ENCODE measurements around the gene ACTN1.

Gene ACTN1

DNA sequence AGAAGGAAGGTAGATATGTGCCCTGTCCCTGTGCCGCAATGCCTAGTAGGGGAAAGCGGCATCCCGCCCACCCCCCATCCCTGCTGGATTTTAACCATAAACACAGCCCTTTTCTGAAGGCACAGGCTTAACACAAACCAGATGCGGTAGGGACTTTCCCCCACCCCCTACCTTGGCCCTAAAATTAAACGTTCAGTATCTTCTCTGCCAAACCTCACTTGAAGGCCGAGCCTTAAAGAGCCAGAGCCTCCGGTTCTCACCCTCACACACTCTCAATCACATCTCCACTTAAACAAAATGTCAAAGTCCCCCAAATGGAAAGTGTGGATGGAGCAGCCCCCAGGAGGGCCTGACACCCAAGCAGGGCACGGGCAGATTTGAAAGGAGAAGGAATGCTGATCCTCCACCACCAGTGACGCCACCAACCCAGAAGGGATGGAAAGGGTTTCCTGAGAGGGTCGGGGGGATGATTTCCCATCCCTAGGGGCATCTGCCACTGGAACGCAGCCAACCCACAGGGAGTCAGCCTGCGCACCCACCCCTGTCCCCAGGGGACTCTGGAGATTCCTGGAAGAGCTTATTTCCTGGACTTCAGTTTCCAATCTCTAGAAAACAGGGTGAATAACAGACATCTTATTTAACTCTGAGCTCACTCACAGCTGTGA, 26.4 kb downstream of the ACTN1 start:
- DNase-seq (ENCODE audit: low read depth) = peak; percentile 89
- H3K4me3 ChIP-seq (ENCODE audit: control insufficient read depth, low read depth, low read length) = no peak overlapping the region

DNA sequence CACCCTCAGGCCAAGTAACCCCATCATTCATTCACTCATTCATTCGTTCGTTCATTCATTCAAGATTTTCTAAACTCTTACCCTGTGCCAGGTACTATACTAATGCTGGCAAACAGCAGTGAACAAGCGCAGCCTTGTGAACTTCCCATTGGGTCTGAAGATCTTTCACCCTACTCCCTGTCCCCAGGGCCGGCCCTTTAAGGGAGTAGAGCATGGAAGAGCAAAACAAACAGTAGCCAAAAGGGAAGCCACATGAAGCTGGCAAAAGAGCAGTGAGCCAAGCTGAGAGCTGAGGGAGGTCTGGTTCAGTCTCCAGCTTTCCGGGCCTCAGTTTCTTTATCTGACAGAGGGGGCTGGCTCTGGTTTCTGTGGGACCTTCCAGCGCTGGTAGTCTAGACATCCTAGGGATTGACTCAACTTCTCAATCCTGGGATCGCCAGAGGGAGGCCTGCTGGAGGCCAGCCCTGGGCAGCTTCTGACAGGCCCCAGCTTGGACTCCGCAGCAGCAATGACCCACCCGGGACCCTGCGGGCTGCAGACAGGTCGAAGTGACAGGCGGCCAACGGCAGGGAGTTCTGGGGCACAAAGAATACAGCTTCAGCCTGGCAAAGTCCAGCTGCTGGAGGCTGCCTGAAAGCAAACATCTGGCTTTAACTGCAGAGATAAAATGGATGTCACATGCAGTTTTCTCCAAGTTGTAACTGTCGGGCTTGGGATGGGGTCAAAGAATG, 27.1 kb downstream of the ACTN1 start:
- no peak for DNase-seq (ENCODE audit: low read depth)
- no peak for TF ChIP-seq CTCF (conservative IDR thresholded peaks at IDR 0.05; ENCODE audit: control insufficient read depth, insufficient read depth, low read depth, low read length)
- H3K4me3 ChIP-seq (ENCODE audit: control insufficient read depth, low read depth, low read length) = no peak overlapping the region

More for the DNA sequence above, 26.4 kb downstream of the ACTN1 start:
- no peak for TF ChIP-seq CTCF (conservative IDR thresholded peaks at IDR 0.05; ENCODE audit: control insufficient read depth, insufficient read depth, low read depth, low read length)

- DNase-seq (ENCODE audit: low read depth) = peak; percentile 99
- no peak for TF ChIP-seq CTCF (conservative IDR thresholded peaks at IDR 0.05; ENCODE audit: control insufficient read depth, insufficient read depth, low read depth, low read length)
- H3K4me3 ChIP-seq (ENCODE audit: control insufficient read depth, low read depth, low read length) = no peak overlapping the region
These were observed 27.9 kb downstream of the ACTN1 start for GRCh38 chr14:68951035-68951797.

- no peak overlapping the region for H3K4me3 ChIP-seq (ENCODE audit: control insufficient read depth, low read depth, low read length)
- peak; percentile 82 for DNase-seq (ENCODE audit: low read depth)
- TF ChIP-seq CTCF (conservative IDR thresholded peaks at IDR 0.05; ENCODE audit: control insufficient read depth, insufficient read depth, low read depth, low read length) = no peak
These were observed 29.0 kb downstream of the ACTN1 start for GRCh38 chr14:68950111-68950510.

DNA sequence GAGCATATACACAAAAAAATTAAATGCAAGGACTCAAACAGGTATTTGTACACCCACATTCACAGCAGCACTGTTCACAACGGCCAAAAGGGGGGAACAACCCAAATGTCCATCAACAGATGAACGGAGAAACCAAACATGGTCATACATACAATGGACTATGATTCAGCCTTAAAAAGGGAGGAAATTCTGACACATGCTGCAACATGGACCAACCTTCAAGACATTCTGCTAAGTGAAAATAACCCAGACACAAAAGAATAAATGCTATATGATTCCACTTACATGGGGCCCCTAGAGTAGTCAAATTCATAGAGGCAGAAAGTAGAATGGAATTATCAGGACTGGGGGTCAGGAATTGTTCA, 29.5 kb downstream of the ACTN1 start:
- peak; percentile 41 for DNase-seq (ENCODE audit: low read depth)
- no peak for TF ChIP-seq CTCF (conservative IDR thresholded peaks at IDR 0.05; ENCODE audit: control insufficient read depth, insufficient read depth, low read depth, low read length)
- no peak overlapping the region for H3K4me3 ChIP-seq (ENCODE audit: control insufficient read depth, low read depth, low read length)

GRCh38 chr14:68948686-68949600, 30.2 kb downstream of the ACTN1 start:
- no peak for TF ChIP-seq CTCF (conservative IDR thresholded peaks at IDR 0.05; ENCODE audit: control insufficient read depth, insufficient read depth, low read depth, low read length)
- no peak overlapping the region for H3K4me3 ChIP-seq (ENCODE audit: control insufficient read depth, low read depth, low read length)
- DNase-seq (ENCODE audit: low read depth) = no peak

Data from fibroblast of mammary gland (primary cell).